ENCODE results near the gene GBF1. TPM values are rescaled to one million over a fixed set of nuclear protein-coding genes. Genes with fewer than 3 reads are reported as not detected.
A peak's percentile ranks its signal among the peaks of the same experiment; 100 is the strongest.

The GBF1 gene
- total RNA-seq, 4 donors from 2014 or later, result 34.0 to 68.3 (median 53.5) TPM

DNA sequence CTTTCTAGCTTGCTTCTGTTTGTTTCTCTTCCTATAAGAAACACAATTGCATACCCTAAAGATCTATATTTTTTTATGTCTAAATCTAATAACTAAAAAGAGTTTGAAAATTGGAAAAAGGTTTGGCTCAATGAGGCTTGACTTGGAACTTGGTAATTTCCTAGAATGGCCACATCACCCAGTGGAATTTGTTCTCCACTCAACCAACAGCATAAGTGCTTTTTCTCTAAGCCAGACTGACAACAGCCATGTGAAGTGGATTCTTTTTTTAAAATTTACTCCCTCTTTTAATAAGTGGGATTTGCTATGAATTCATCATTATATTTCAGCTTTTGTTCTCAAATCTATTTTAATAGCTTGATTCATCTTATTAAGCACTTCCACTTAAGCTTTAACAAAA, 33.8 kb downstream of the GBF1 start:
- no peaks in the 10 kb centered on the region for H3K36me3 ChIP-seq
- H3K27me3 ChIP-seq, result no peaks in the 10 kb centered on the region
- no peaks in the 10 kb centered on the region for H3K9me3 ChIP-seq
- no peak for DNase-seq
- TF ChIP-seq, protein P1, sequence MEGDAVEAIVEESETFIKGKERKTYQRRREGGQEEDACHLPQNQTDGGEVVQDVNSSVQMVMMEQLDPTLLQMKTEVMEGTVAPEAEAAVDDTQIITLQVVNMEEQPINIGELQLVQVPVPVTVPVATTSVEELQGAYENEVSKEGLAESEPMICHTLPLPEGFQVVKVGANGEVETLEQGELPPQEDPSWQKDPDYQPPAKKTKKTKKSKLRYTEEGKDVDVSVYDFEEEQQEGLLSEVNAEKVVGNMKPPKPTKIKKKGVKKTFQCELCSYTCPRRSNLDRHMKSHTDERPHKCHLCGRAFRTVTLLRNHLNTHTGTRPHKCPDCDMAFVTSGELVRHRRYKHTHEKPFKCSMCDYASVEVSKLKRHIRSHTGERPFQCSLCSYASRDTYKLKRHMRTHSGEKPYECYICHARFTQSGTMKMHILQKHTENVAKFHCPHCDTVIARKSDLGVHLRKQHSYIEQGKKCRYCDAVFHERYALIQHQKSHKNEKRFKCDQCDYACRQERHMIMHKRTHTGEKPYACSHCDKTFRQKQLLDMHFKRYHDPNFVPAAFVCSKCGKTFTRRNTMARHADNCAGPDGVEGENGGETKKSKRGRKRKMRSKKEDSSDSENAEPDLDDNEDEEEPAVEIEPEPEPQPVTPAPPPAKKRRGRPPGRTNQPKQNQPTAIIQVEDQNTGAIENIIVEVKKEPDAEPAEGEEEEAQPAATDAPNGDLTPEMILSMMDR (IDR thresholded peaks at IDR 0.05), result no peak
- no peak for TF ChIP-seq POLR2A (IDR thresholded peaks at IDR 0.05)
- no peak overlapping the region for H3K4me3 ChIP-seq (replicated peaks in 1 of 3)
- H3K27ac ChIP-seq, result peak overlapping the region; percentile 67 to 86 (median 82)
- H3K4me1 ChIP-seq, result peaks cover 40 to 57% of the 10 kb centered on the region in 2 donors
- intact Hi-C loops (cut with DNase I), result no loop called here

DNA sequence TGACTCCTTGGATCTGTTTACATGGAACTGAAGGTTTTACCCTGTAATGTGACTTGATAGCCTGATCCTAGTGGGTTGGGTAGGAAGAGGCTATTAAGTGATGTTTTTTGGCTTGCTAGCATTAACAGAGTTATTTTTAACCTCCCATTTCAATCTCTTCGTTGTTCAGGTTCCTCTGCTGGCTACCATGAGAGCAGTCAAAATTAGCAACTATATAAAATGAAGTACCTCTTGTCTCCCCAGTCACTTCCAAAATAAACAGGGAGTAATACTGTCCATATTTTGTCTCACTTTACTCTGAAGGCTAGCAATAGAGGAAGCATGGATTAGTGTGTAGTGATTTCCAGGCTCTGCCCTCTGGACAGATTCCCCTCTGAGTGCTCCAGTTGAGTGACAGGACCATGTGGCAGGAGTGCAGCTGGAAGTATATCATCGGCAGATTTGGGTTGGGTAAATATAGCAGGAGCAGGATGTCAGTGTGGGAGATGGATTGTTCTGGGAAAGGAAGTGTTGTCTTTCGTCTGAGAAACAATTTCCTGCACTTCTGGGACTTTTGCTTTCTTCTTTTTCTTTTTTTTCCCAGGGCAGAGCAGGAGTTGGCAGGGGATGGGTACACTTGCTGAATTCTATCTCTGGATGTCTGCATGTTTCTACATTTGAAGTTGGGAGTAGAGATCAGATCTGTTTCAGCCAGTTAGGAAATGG, 35.2 kb downstream of the GBF1 start:
- Histone ChIP-seq H3K4me1 (peaks cover 29 to 43% of the 10 kb centered on the region in 2 donors), H3K36me3 (no peaks in the 10 kb centered on the region), H3K4me3 (replicated peaks in 1 of 3) (no peak overlapping the region), H3K27ac (peak overlapping the region; percentile 67 to 86 (median 82)), H3K9me3 (no peaks in the 10 kb centered on the region), H3K27me3 (no peaks in the 10 kb centered on the region)
- WGBS, 2 donors, result 1 to 18% methylated on average over 3 of the region's 3 CpGs
- intact Hi-C loops (cut with DNase I), result no loop called here
- TF ChIP-seq, protein P1 (IDR thresholded peaks at IDR 0.05), result no peak
- no peak for TF ChIP-seq POLR2A (IDR thresholded peaks at IDR 0.05)
- DNase-seq, result no peak

DNA sequence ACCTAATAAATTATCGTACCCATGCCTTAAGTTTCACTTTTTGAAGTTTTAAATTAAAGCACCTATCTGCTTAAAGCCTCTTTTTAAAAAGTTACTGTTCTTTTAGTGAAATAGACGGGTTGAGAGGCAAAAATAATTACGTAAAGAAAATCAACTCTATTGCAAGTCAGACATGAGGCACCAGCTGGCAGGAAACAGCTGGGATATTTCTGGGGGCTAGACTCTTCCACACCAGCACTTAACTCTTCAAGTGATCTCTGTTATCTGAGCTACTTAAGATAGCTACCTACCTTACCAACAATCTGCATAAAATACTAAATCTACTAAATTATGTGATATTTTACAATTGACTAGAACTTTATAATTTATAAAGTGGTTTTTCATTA, 35.8 kb downstream of the GBF1 start:
- Histone ChIP-seq H3K27ac (peak overlapping the region; percentile 67 to 86 (median 82)), H3K27me3 (no peaks in the 10 kb centered on the region), H3K9me3 (no peaks in the 10 kb centered on the region), H3K4me3 (replicated peaks in 1 of 3) (no peak overlapping the region), H3K36me3 (no peaks in the 10 kb centered on the region), H3K4me1 (peaks cover 29 to 39% of the 10 kb centered on the region in 2 donors)
- 49 to 53% methylated on average over 3 of the region's 3 CpGs for WGBS, 2 donors
- intact Hi-C loops (cut with DNase I), result no loop called here
- no peak for TF ChIP-seq POLR2A (IDR thresholded peaks at IDR 0.05)
- TF ChIP-seq, protein P1 (IDR thresholded peaks at IDR 0.05), result no peak
- no peak for DNase-seq

DNA sequence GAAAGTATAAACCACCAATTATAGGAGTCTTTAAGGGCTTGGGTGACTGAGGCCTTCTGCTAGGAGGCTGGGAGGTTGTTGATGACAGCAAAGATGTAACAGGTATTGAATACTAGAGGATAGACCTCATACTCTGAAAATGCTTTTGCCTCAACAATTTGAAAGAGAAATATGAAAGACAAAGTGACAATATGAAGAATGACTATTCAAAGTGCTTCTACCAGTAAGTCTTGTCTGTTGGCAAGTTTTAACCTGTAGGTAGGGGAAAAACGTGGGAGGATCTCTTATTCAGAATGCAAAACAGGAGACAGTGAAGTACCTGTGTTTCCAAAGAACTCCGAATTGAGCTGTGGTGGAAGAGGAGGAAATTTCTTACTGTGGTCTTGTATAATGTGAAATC, 38.2 kb downstream of the GBF1 start:
- no peak overlapping the region for H3K27ac ChIP-seq
- no peak for DNase-seq
- H3K4me3 ChIP-seq (replicated peaks in 1 of 3), result no peak overlapping the region
- intact Hi-C loops (cut with DNase I), result no loop called here
- H3K27me3 ChIP-seq, result no peaks in the 10 kb centered on the region
- 57 to 84% methylated on average over 2 of the region's 2 CpGs for WGBS, 2 donors
- TF ChIP-seq, protein P1 (IDR thresholded peaks at IDR 0.05), result no peak
- TF ChIP-seq POLR2A (IDR thresholded peaks at IDR 0.05), result no peak
- H3K9me3 ChIP-seq, result no peaks in the 10 kb centered on the region
- H3K4me1 ChIP-seq, result peaks cover 28 to 36% of the 10 kb centered on the region in 2 donors
- no peaks in the 10 kb centered on the region for H3K36me3 ChIP-seq

DNA sequence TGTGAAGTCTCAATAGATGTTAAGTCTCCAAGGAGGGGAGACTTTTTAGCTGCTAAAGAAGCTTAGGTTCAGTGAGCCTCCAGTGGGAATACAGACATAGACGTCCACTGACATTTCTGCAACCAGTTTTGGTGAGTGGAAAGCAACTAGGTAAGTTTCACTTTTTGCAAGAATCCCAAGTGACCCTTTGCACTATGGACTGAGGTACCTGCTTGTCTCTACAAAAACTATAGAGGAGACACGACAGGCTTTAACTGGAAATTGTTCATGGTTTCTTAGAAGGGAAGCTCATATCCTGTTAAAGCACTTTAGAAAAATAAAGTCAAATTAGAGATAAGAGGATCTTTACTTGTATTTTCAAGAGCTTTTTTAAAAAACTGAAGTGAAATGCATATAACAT, 38.6 kb downstream of the GBF1 start:
- H3K27me3 ChIP-seq, result no peaks in the 10 kb centered on the region
- no peaks in the 10 kb centered on the region for H3K36me3 ChIP-seq
- H3K27ac ChIP-seq, result no peak overlapping the region
- TF ChIP-seq, protein P1 (IDR thresholded peaks at IDR 0.05), result no peak
- TF ChIP-seq POLR2A (IDR thresholded peaks at IDR 0.05), result no peak
- 58 to 87% methylated on average over 2 of the region's 2 CpGs for WGBS, 2 donors
- H3K9me3 ChIP-seq, result no peaks in the 10 kb centered on the region
- DNase-seq, result no peak
- intact Hi-C loops (cut with DNase I), result no loop called here
- H3K4me3 ChIP-seq (replicated peaks in 1 of 3), result no peak overlapping the region
- peaks cover 24 to 32% of the 10 kb centered on the region in 2 donors for H3K4me1 ChIP-seq

All from thyroid gland (tissue), 4 donors.